HepG2 (cell line): ENCODE data around the gene ROMO1. TPM values are rescaled to one million over a fixed set of nuclear protein-coding genes. Genes with fewer than 3 reads are reported as not detected.
A peak's percentile ranks its signal among the peaks of the same experiment; 100 is the strongest.

Experiments
- CAMTA2 ChIP-seq: sonication (generic); formaldehyde crosslinking; IDR thresholded peaks from 2 replicates; pipeline ENCODE4 v1.4.0; 2020; ENCODE audit warnings: mild to moderate bottlenecking, missing genetic modification reagents, borderline replicate concordance
- CHCHD3 ChIP-seq: sonication (generic); formaldehyde crosslinking; IDR thresholded peaks from 2 replicates; pipeline ENCODE4 v1.8.0; 2022; ENCODE audit warnings: mild to moderate bottlenecking, missing genetic modification reagents, moderate library complexity
- CHD2 ChIP-seq: IDR thresholded peaks from 2 replicates; pipeline ENCODE4 v1.6.1; 2011; ENCODE audit warnings: low read depth, low read length, improper control_type of control experiment
- DNMT3B ChIP-seq: conservative IDR thresholded peaks from 2 replicates; pipeline ENCODE4 v1.6.1; 2016; ENCODE audit warnings: missing biosample characterization, control low read depth
- ISL2 ChIP-seq: sonication (generic); formaldehyde crosslinking; IDR thresholded peaks from 2 replicates; pipeline ENCODE4 v1.5.0; 2020; ENCODE audit warnings: missing genetic modification reagents
- MTF2 ChIP-seq: sonication (generic); formaldehyde crosslinking; IDR thresholded peaks from 2 replicates; pipeline ENCODE4 v1.5.0; 2020; ENCODE audit warnings: missing genetic modification reagents, borderline replicate concordance
- NR2F1 ChIP-seq, 2 experiments: fragments of 450-650 bp in 1 of 2; formaldehyde crosslinking in 1 of 2; IDR thresholded peaks; 2 replicates each; pipeline versions ENCODE4 v1.5.0 to v1.6.1; 2016 to 2020; ENCODE audit warnings: mild to moderate bottlenecking in 1 of 2, missing compliant biosample characterization in 1 of 2, missing genetic modification reagents in 1 of 2, moderate library complexity in 1 of 2
- PATZ1 ChIP-seq: sonication (generic); formaldehyde crosslinking; IDR thresholded peaks from 2 replicates; pipeline ENCODE4 v1.4.0; 2020; ENCODE audit warnings: missing genetic modification reagents
- PHF21A ChIP-seq: sonication (generic); formaldehyde crosslinking; IDR thresholded peaks from 2 replicates; pipeline ENCODE4 v1.5.0; 2020; ENCODE audit warnings: mild to moderate bottlenecking, missing genetic modification reagents
- RORA ChIP-seq: sonication (generic); formaldehyde crosslinking; IDR thresholded peaks from 2 replicates; pipeline ENCODE4 v1.5.0; 2020; ENCODE audit warnings: mild to moderate bottlenecking, missing genetic modification reagents, moderate library complexity
- STAG1 ChIP-seq: sonication (generic); formaldehyde crosslinking; IDR thresholded peaks from 2 replicates; pipeline ENCODE4 v1.4.0; 2020; ENCODE audit warnings: missing genetic modification reagents
- TMF1 ChIP-seq: sonication (generic); formaldehyde crosslinking; IDR thresholded peaks from 2 replicates; pipeline ENCODE4 v1.8.1; 2022; ENCODE audit warnings: low read depth, missing genetic modification reagents
- YEATS2 ChIP-seq: sonication (generic); formaldehyde crosslinking; IDR thresholded peaks from 2 replicates; pipeline ENCODE4 v1.4.0; 2020; ENCODE audit warnings: missing genetic modification reagents, borderline replicate concordance
- ZBTB1 ChIP-seq: sonication (generic); formaldehyde crosslinking; IDR thresholded peaks from 2 replicates; pipeline ENCODE4 v1.4.0; 2020; ENCODE audit warnings: missing genetic modification reagents, borderline replicate concordance
- ZMAT5 ChIP-seq: sonication (generic); formaldehyde crosslinking; IDR thresholded peaks from 2 replicates; pipeline ENCODE4 v1.5.0; 2020; ENCODE audit warnings: mild to moderate bottlenecking, low read depth, missing genetic modification reagents, borderline replicate concordance
- ZNF260 ChIP-seq: sonication (generic); formaldehyde crosslinking; IDR thresholded peaks from 2 replicates; pipeline ENCODE4 v1.4.0; 2020; ENCODE audit warnings: missing genetic modification reagents, low read depth, mild to moderate bottlenecking, borderline replicate concordance
- ZNF280D ChIP-seq: sonication (generic); formaldehyde crosslinking; IDR thresholded peaks from 2 replicates; pipeline ENCODE4 v1.5.1; 2020; ENCODE audit warnings: mild to moderate bottlenecking, missing genetic modification reagents
- ZNF572 ChIP-seq: sonication (generic); formaldehyde crosslinking; IDR thresholded peaks from 2 replicates; pipeline ENCODE4 v1.5.1; 2020; ENCODE audit warnings: mild to moderate bottlenecking, missing genetic modification reagents
- ZNF749 ChIP-seq: sonication (generic); formaldehyde crosslinking; IDR thresholded peaks from 2 replicates; pipeline ENCODE4 v1.8.0; 2022; ENCODE audit warnings: mild to moderate bottlenecking, missing genetic modification reagents, moderate library complexity, borderline replicate concordance
- polyA plus RNA-seq, 8 experiments: library from polyadenylated mRNA; depleted of rRNA in 3 of 8; stranded (reverse) in 7 of 8; unstranded in 1 of 8; fragments of >200 nt; fragmentation: Illumina TruSeq in 4 of 8; extraction: Trizol in 4 of 8; gene quantifications; 2 replicates each; pipeline versions ENCODE4 v1.2.1 to v1.2.3, GENCODE V29; 2011 to 2016; ENCODE audit warnings: low read depth in 4 of 8, missing spikeins in 1 of 8, mixed read lengths in 1 of 8; ENCODE audit not compliant: insufficient read depth in 1 of 8
- total RNA-seq, 5 experiments: library from RNA; depleted of rRNA; stranded (reverse); fragments of >200 nt; fragmentation: Illumina TruSeq; extraction: Trizol; gene quantifications; 2 replicates each; pipeline ENCODE4 v1.2.3, GENCODE V29; 2016; ENCODE audit warnings: low read depth in 1 of 5

The ROMO1 gene
- total and polyA plus RNA-seq, 2 of the 13 experiments (the other 11 are each of a cell fraction or from before 2014, with no cell fraction given), result 636 to 755 TPM

- peak in 1 of 2 experiments; percentile 54; a peak in 2 of 4 replicates for TF ChIP-seq NR2F1 (CRISPR knock-in tag; IDR thresholded peaks at IDR 0.05)
- no peak; the same call in 1 of the 2 replicates for TF ChIP-seq ZNF260
- no peak for TF ChIP-seq ZBTB1
- TF ChIP-seq ISL2 (CRISPR knock-in tag), result peak; percentile 91
- peak; percentile 65; the same call in 1 of the 2 replicates for TF ChIP-seq CHD2
- TF ChIP-seq RORA, result no peak
- TF ChIP-seq YEATS2 (CRISPR knock-in tag), result peak; percentile 95
- peak; percentile 87 for TF ChIP-seq DNMT3B (CRISPR knock-in tag)
- no peak; the same call in none of the 2 replicates for TF ChIP-seq MTF2
- peak; percentile 83 for TF ChIP-seq PATZ1 (CRISPR knock-in tag)
- TF ChIP-seq TMF1 (CRISPR knock-in tag), result peak; percentile 98
- TF ChIP-seq ZNF572 (CRISPR knock-in tag), result peak; percentile 99
- peak; percentile 29 for TF ChIP-seq CAMTA2 (CRISPR knock-in tag)
- no peak; the same call in 1 of the 2 replicates for TF ChIP-seq STAG1
- peak; percentile 96 for TF ChIP-seq CHCHD3 (CRISPR knock-in tag)
- TF ChIP-seq ZMAT5 (CRISPR knock-in tag), result no peak; the same call in 1 of the 2 replicates
- peak; percentile 96 for TF ChIP-seq ZNF749 (CRISPR knock-in tag)
- peak; percentile 78; the same call in 1 of the 2 replicates for TF ChIP-seq PHF21A (CRISPR knock-in tag)
- TF ChIP-seq ZNF280D, result peak; percentile 99
Measured at GRCh38 chr20:35664466-35665206, 34.6 kb upstream of the ROMO1 start, which contains the start of the genes CPNE1 and RBM12 (continued).
